CD8-positive, alpha-beta memory T cell (primary cell): ENCODE measurements around the gene VPS29. TPM values are rescaled to one million over a fixed set of nuclear protein-coding genes. Genes with fewer than 3 reads are reported as not detected.
"Not testable (repeated sequence)": the region's sequence is repeated elsewhere in the genome, so short reads cannot be mapped to it uniquely, and the experiment has no call there.

Experiments
- CTCF ChIA-PET: fragments of 350-600 bp; sonication (Branson Sonifier 250); formaldehyde crosslinking; loops from one replicate; lab custom pipeline; 2021; ENCODE audit warnings: antibody characterized with exemption; lab: Charles Lee
- POLR2A ChIA-PET: fragments of 350-600 bp; sonication (Branson Sonifier 250); formaldehyde crosslinking; loops from one replicate; lab custom pipeline; 2021; ENCODE audit warnings: antibody characterized with exemption; lab: Charles Lee
- DNase-seq, 5 donors: peaks; one replicate each; pipeline versions ENCODE4 v3.0.0 to v3.0.0-alpha.2; 2020 to 2022; ENCODE audit warnings: mixed read lengths in 1 of 5
- H3K27ac ChIP-seq: one replicate; pipeline ENCODE4 v1.7.0; 2013; ENCODE audit warnings: low read depth, mild to moderate bottlenecking, low read length, moderate library complexity
- H3K27me3 ChIP-seq: 2 replicates; pipeline ENCODE4 v1.7.0; 2013; ENCODE audit warnings: low read length, mild to moderate bottlenecking; ENCODE audit not compliant: insufficient read depth, poor library complexity, severe bottlenecking
- H3K36me3 ChIP-seq: 2 replicates; pipeline ENCODE4 v1.7.0; 2013; ENCODE audit warnings: mild to moderate bottlenecking, low read length, moderate library complexity; ENCODE audit not compliant: insufficient read depth
- H3K4me1 ChIP-seq: 2 replicates; pipeline ENCODE4 v1.7.0; 2013; ENCODE audit warnings: mild to moderate bottlenecking, low read length, moderate library complexity; ENCODE audit not compliant: insufficient read depth
- H3K4me3 ChIP-seq: 2 replicates; pipeline ENCODE4 v1.7.0; 2013; ENCODE audit warnings: mild to moderate bottlenecking, low read length
- H3K9me3 ChIP-seq: 2 replicates; pipeline ENCODE4 v1.7.0; 2013; ENCODE audit warnings: mild to moderate bottlenecking, low read length
- H3K27ac Mint-ChIP-seq, 8 donors: one replicate each; pipeline ENCODE4 v1.8.0; 2020 to 2021; ENCODE audit warnings: mixed read lengths in 8 of 8, mild to moderate bottlenecking in 6 of 8, inconsistent platforms in 3 of 8, moderate library complexity in 3 of 8
- H3K27me3 Mint-ChIP-seq, 2 donors: one replicate each; pipeline ENCODE4 v1.8.0; 2020 to 2021; ENCODE audit warnings: mixed read lengths in 2 of 2, mild to moderate bottlenecking in 1 of 2, moderate library complexity in 1 of 2
- H3K36me3 Mint-ChIP-seq, 3 donors: one replicate each; pipeline ENCODE4 v1.8.0; 2020 to 2021; ENCODE audit warnings: mixed read lengths in 3 of 3, inconsistent platforms in 1 of 3, mild to moderate bottlenecking in 1 of 3
- H3K4me1 Mint-ChIP-seq, 3 donors: one replicate each; pipeline ENCODE4 v1.8.0; 2020 to 2021; ENCODE audit warnings: mixed read lengths in 3 of 3, inconsistent platforms in 1 of 3, mild to moderate bottlenecking in 1 of 3
- H3K4me3 Mint-ChIP-seq, 7 donors: one replicate each; pipeline ENCODE4 v1.8.0; 2020 to 2021; ENCODE audit warnings: mixed read lengths in 7 of 7, mild to moderate bottlenecking in 6 of 7, moderate library complexity in 4 of 7, inconsistent platforms in 2 of 7
- H3K9me3 Mint-ChIP-seq, 5 donors: one replicate each; pipeline ENCODE4 v1.8.0; 2020 to 2022; ENCODE audit warnings: mixed read lengths in 5 of 5, mild to moderate bottlenecking in 3 of 5, moderate library complexity in 2 of 5, inconsistent platforms in 1 of 5
- polyA plus RNA-seq: library from polyadenylated mRNA; unstranded; fragments of 300-500 nt; fragmentation: Illumina TruSeq; gene quantifications from one replicate; pipeline ENCODE4 v1.2.3, GENCODE V29; 2021
- total RNA-seq, 2 experiments: library from RNA; stranded (reverse); gene quantifications; one replicate each; pipeline ENCODE4 v1.2.3, GENCODE V29; 2021

VPS29 gene
- total and polyA plus RNA-seq, 3 experiments from 2014 or later, result 86.4 to 150 (median 88.3) TPM

GRCh38 chr12:110534811-110535210 lies 32.9 kb upstream of the VPS29 start:
- no peak overlapping the region for H3K4me3 Mint-ChIP-seq
- no peak overlapping the region for H3K27ac ChIP-seq
- peaks cover 0 to 89% (median 24%) of the 10 kb centered on the region in 3 donors for H3K36me3 Mint-ChIP-seq
- H3K9me3 ChIP-seq, result no peaks in the 10 kb centered on the region
- DNase-seq, result no peak
- peaks cover 0 to 1% of the 10 kb centered on the region in 2 donors for H3K27me3 Mint-ChIP-seq
- H3K4me1 ChIP-seq, result no peaks in the 10 kb centered on the region
- CTCF ChIA-PET, result interaction anchor here (0.6 to 2.0 kb wide), 4 partner anchors 17 to 479 kb away, joined by 3 to 10 read pairs (median 4); no protein-coding TSS in a partner anchor
- no peaks in the 10 kb centered on the region for H3K9me3 Mint-ChIP-seq
- peaks cover 6 to 14% (median 9%) of the 10 kb centered on the region in 3 donors for H3K4me1 Mint-ChIP-seq
- H3K27me3 ChIP-seq, result no peaks in the 10 kb centered on the region
- POLR2A ChIA-PET, result interaction anchor here (1.0 kb wide), 1 partner anchor 9 kb away, joined by 3 read pairs; no protein-coding TSS in a partner anchor
- H3K27ac Mint-ChIP-seq, result peak overlapping the region in 3 of 8 donors; percentile 22 to 32 (median 29)
- peaks cover 38% of the 10 kb centered on the region for H3K36me3 ChIP-seq
- H3K4me3 ChIP-seq, result no peak overlapping the region

GRCh38 chr12:110533607-110534006 lies 31.7 kb upstream of the VPS29 start:
- Mint-ChIP-seq H3K36me3 (peaks cover 0 to 84% (median 22%) of the 10 kb centered on the region in 3 donors), H3K4me1 (peaks cover 5 to 14% (median 6%) of the 10 kb centered on the region in 3 donors), H3K9me3 (no peaks in the 10 kb centered on the region), H3K4me3 (no peak overlapping the region), H3K27ac (peak overlapping the region in 1 of 8 donors; percentile 41), H3K27me3 (no peaks in the 10 kb centered on the region)
- no peak for DNase-seq
- no peaks in the 10 kb centered on the region for H3K9me3 ChIP-seq
- no peak overlapping the region for H3K27ac ChIP-seq
- no peak overlapping the region for H3K4me3 ChIP-seq
- ChIA-PET CTCF (interaction anchor here (1.0 to 2.0 kb wide), 5 partner anchors 18 to 69 kb away, joined by 3 to 10 read pairs (median 3); no protein-coding TSS in a partner anchor), POLR2A (no interaction called here)
- H3K36me3 ChIP-seq, result peaks cover 27% of the 10 kb centered on the region
- H3K27me3 ChIP-seq, result no peaks in the 10 kb centered on the region
- no peaks in the 10 kb centered on the region for H3K4me1 ChIP-seq

GRCh38 chr12:110532644-110533043 lies 30.7 kb upstream of the VPS29 start:
- no peak overlapping the region for H3K4me3 ChIP-seq
- no peaks in the 10 kb centered on the region for H3K9me3 ChIP-seq
- H3K4me1 ChIP-seq, result no peaks in the 10 kb centered on the region
- POLR2A ChIA-PET, result no interaction called here
- Mint-ChIP-seq H3K4me1 (peaks cover 5 to 12% (median 6%) of the 10 kb centered on the region in 3 donors), H3K36me3 (peaks cover 0 to 76% (median 20%) of the 10 kb centered on the region in 3 donors), H3K27me3 (no peaks in the 10 kb centered on the region), H3K27ac (no peak overlapping the region), H3K4me3 (no peak overlapping the region), H3K9me3 (no peaks in the 10 kb centered on the region)
- peaks cover 19% of the 10 kb centered on the region for H3K36me3 ChIP-seq
- CTCF ChIA-PET, result interaction anchor here (1.0 to 2.0 kb wide), 3 partner anchors 25 to 70 kb away, joined by 3 to 10 read pairs (median 3); no protein-coding TSS in a partner anchor
- no peak for DNase-seq
- H3K27me3 ChIP-seq, result no peaks in the 10 kb centered on the region
- no peak overlapping the region for H3K27ac ChIP-seq

GRCh38 chr12:110531741-110532333 lies 29.9 kb upstream of the VPS29 start:
- no peaks in the 10 kb centered on the region for H3K27me3 Mint-ChIP-seq
- ChIA-PET CTCF (interaction anchor here (0.9 to 1.7 kb wide), 3 partner anchors 68 to 70 kb away, joined by 3 to 4 read pairs (median 4); no protein-coding TSS in a partner anchor), POLR2A (interaction anchor here (0.5 to 0.6 kb wide), 2 partner anchors 31 to 32 kb away, joined by 3 to 6 read pairs; no protein-coding TSS in a partner anchor)
- peaks cover 0 to 69% (median 16%) of the 10 kb centered on the region in 3 donors for H3K36me3 Mint-ChIP-seq
- H3K4me3 Mint-ChIP-seq, result no peak overlapping the region
- no peaks in the 10 kb centered on the region for H3K9me3 Mint-ChIP-seq
- Histone ChIP-seq H3K9me3 (no peaks in the 10 kb centered on the region), H3K36me3 (peaks cover 11% of the 10 kb centered on the region), H3K4me3 (no peak overlapping the region), H3K27ac (no peak overlapping the region), H3K27me3 (no peaks in the 10 kb centered on the region), H3K4me1 (no peaks in the 10 kb centered on the region)
- H3K4me1 Mint-ChIP-seq, result peaks cover 5 to 12% (median 6%) of the 10 kb centered on the region in 3 donors
- no peak for DNase-seq
- H3K27ac Mint-ChIP-seq, result peak overlapping the region in 3 of 8 donors; percentile 3 to 61 (median 43)

GRCh38 chr12:110530511-110530910 lies 28.6 kb upstream of the VPS29 start:
- Histone ChIP-seq H3K36me3 (no peaks in the 10 kb centered on the region), H3K4me1 (no peaks in the 10 kb centered on the region), H3K27ac (no peak overlapping the region), H3K9me3 (no peaks in the 10 kb centered on the region), H3K4me3 (no peak overlapping the region), H3K27me3 (no peaks in the 10 kb centered on the region)
- no peaks in the 10 kb centered on the region for H3K9me3 Mint-ChIP-seq
- peaks cover 0 to 56% (median 9%) of the 10 kb centered on the region in 3 donors for H3K36me3 Mint-ChIP-seq
- DNase-seq, result no peak
- no peak overlapping the region for H3K4me3 Mint-ChIP-seq
- ChIA-PET CTCF (interaction anchor here (1.1 to 1.7 kb wide), 2 partner anchors 8 to 72 kb away, joined by 3 to 4 read pairs; no protein-coding TSS in a partner anchor), POLR2A (no interaction called here)
- no peaks in the 10 kb centered on the region for H3K27me3 Mint-ChIP-seq
- no peak overlapping the region for H3K27ac Mint-ChIP-seq
- H3K4me1 Mint-ChIP-seq, result peaks cover 0 to 12% (median 5%) of the 10 kb centered on the region in 3 donors

GRCh38 chr12:110528277-110528839 lies 26.4 kb upstream of the VPS29 start:
- Mint-ChIP-seq H3K27ac (peak overlapping the region in 1 of 8 donors; percentile 75), H3K27me3 (no peaks in the 10 kb centered on the region), H3K4me3 (peak overlapping the region in 1 of 7 donors; percentile 28), H3K4me1 (peaks cover 0 to 8% (median 0%) of the 10 kb centered on the region in 3 donors), H3K9me3 (no peaks in the 10 kb centered on the region), H3K36me3 (peaks cover 0 to 36% (median 7%) of the 10 kb centered on the region in 3 donors)
- no peaks in the 10 kb centered on the region for H3K9me3 ChIP-seq
- no peaks in the 10 kb centered on the region for H3K27me3 ChIP-seq
- no peak overlapping the region for H3K4me3 ChIP-seq
- H3K36me3 ChIP-seq, result no peaks in the 10 kb centered on the region
- CTCF ChIA-PET, result interaction anchor here (0.9 to 1.7 kb wide), 3 partner anchors 24 to 72 kb away, joined by 3 read pairs; no protein-coding TSS in a partner anchor
- no peak overlapping the region for H3K27ac ChIP-seq
- POLR2A ChIA-PET, result interaction anchor here (0.6 kb wide), 1 partner anchor 45 kb away, joined by 3 read pairs; no protein-coding TSS in a partner anchor
- no peaks in the 10 kb centered on the region for H3K4me1 ChIP-seq
- DNase-seq, result no peak

GRCh38 chr12:110520876-110521712 lies 19.2 kb upstream of the VPS29 start:
- not testable (repeated sequence) for H3K4me3 Mint-ChIP-seq, H3K27ac Mint-ChIP-seq, H3K9me3 ChIP-seq, H3K36me3 Mint-ChIP-seq, H3K4me1 ChIP-seq, H3K27me3 Mint-ChIP-seq, DNase-seq, H3K36me3 ChIP-seq, H3K27me3 ChIP-seq, H3K9me3 Mint-ChIP-seq, H3K4me1 Mint-ChIP-seq, H3K27ac ChIP-seq, H3K4me3 ChIP-seq
- CTCF ChIA-PET, result interaction anchor here (1.5 to 1.8 kb wide), 2 partner anchors 80 to 83 kb away, joined by 3 to 4 read pairs; no protein-coding TSS in a partner anchor
- POLR2A ChIA-PET, result interaction anchor here (0.7 kb wide), 1 partner anchor 26 kb away, joined by 7 read pairs; no protein-coding TSS in a partner anchor
